Breast epithelium (tissue), 3 donors: Measurements from ENCODE around the gene AGPAT2.

ENCODE experiments used
- POLR2A ChIP-seq: fragments of 450-650 bp; IDR thresholded peaks from one replicate; pipeline ENCODE4 v1.6.1; 2016; ENCODE audit warnings: antibody characterized with exemption, mild to moderate bottlenecking, moderate library complexity
- POLR2AphosphoS5 ChIP-seq, 3 donors: sonication (generic); formaldehyde crosslinking; IDR thresholded peaks; one replicate each; pipeline ENCODE4 v1.6.1; 2017; ENCODE audit warnings: antibody characterized with exemption in 3 of 3
- TF ChIP-seq, protein P1 (sequence below), 3 donors: fragments of 450-650 bp; IDR thresholded peaks; one replicate each; pipeline ENCODE4 v1.5.1; 2016 to 2017; ENCODE audit warnings: antibody characterized with exemption in 3 of 3, mild to moderate bottlenecking in 3 of 3, moderate library complexity in 3 of 3

DNA sequence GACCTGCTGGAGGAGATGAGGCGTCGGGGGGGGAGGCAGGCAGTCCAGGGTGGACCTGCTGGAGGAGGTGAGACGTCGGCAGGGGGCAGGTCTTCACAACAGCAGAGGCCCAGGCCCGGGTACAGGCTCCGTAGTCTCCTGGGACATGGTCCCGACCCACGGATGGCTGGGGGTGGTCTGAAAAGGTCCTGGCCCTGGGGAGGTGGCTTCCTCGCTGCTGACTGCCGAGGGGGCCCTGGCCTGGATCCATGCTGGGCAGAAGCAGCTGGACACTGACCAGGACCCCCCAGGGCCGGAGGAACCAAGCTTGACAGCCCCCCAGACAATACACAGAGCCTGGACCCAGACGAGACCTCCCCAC, 16.0 kb downstream of the AGPAT2 start:
- TF ChIP-seq POLR2AphosphoS5 (IDR thresholded peaks at IDR 0.05), result no peak
- TF ChIP-seq, protein P1, sequence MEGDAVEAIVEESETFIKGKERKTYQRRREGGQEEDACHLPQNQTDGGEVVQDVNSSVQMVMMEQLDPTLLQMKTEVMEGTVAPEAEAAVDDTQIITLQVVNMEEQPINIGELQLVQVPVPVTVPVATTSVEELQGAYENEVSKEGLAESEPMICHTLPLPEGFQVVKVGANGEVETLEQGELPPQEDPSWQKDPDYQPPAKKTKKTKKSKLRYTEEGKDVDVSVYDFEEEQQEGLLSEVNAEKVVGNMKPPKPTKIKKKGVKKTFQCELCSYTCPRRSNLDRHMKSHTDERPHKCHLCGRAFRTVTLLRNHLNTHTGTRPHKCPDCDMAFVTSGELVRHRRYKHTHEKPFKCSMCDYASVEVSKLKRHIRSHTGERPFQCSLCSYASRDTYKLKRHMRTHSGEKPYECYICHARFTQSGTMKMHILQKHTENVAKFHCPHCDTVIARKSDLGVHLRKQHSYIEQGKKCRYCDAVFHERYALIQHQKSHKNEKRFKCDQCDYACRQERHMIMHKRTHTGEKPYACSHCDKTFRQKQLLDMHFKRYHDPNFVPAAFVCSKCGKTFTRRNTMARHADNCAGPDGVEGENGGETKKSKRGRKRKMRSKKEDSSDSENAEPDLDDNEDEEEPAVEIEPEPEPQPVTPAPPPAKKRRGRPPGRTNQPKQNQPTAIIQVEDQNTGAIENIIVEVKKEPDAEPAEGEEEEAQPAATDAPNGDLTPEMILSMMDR (IDR thresholded peaks at IDR 0.05), result no peak
- no peak for TF ChIP-seq POLR2A
